Kasumi-1 (cell line): Measurements from ENCODE around the gene FAM98B.
A peak's percentile ranks its signal among the peaks of the same experiment; 100 is the strongest.
"Not testable (repeated sequence)": the region's sequence is repeated elsewhere in the genome, so short reads cannot be mapped to it uniquely, and the experiment has no call there.

ENCODE experiments used
- DNase-seq, 2 experiments: peaks; one replicate each; lab custom pipeline; 2025; lab: John Stamatoyannopoulos, UW

Gene FAM98B

GRCh38 chr15:38453971-38454695 lies at the start of gene FAM98B:
TSS of gene FAM98B (plus strand) at chr15:38454127. CDS start at chr15:38454162, 35 bp downstream.
- peak; percentile 38 to 54 for DNase-seq

GRCh38 chr15:38406436-38406835 lies 47.5 kb upstream of the FAM98B start:
- DNase-seq: no peak

GRCh38 chr15:38408576-38408975 lies 45.4 kb upstream of the FAM98B start:
- DNase-seq: no peak

- no peak for DNase-seq
These were observed 42.0 kb upstream of the FAM98B start for GRCh38 chr15:38411902-38412301.

- DNase-seq: no peak
These were observed 41.5 kb upstream of the FAM98B start for GRCh38 chr15:38412466-38412865.

GRCh38 chr15:38414357-38414756 lies 39.6 kb upstream of the FAM98B start:
- DNase-seq: peak; percentile 17 to 24

GRCh38 chr15:38421069-38421690 lies 32.7 kb upstream of the FAM98B start:
- no peak for DNase-seq

- DNase-seq: no peak
These were observed 29.8 kb upstream of the FAM98B start for GRCh38 chr15:38424101-38424552.

- no peak for DNase-seq
These were observed 28.7 kb upstream of the FAM98B start for GRCh38 chr15:38425269-38425668.

GRCh38 chr15:38427380-38427779 lies 26.5 kb upstream of the FAM98B start:
- DNase-seq: no peak

GRCh38 chr15:38430106-38430760 lies 23.7 kb upstream of the FAM98B start:
- no peak for DNase-seq

- no peak for DNase-seq
These were observed 16.9 kb upstream of the FAM98B start for GRCh38 chr15:38436993-38437392.

- DNase-seq: not testable (repeated sequence)
These were observed 16.3 kb upstream of the FAM98B start for GRCh38 chr15:38437603-38438002.

- no peak for DNase-seq
These were observed 15.6 kb upstream of the FAM98B start for GRCh38 chr15:38438031-38438986.

- peak; percentile 5 to 42 for DNase-seq
These were observed 13.4 kb upstream of the FAM98B start for GRCh38 chr15:38440353-38441129.

- DNase-seq: no peak
These were observed 12.8 kb upstream of the FAM98B start for GRCh38 chr15:38441130-38441519.

- DNase-seq: peak in 1 of 2 experiments; percentile 9
These were observed 766 bp downstream of the FAM98B start for GRCh38 chr15:38454696-38455090.

- peak in 1 of 2 experiments; percentile 8 for DNase-seq
These were observed 1.2 kb downstream of the FAM98B start for GRCh38 chr15:38455092-38455491.

GRCh38 chr15:38458646-38459045 lies 4.7 kb downstream of the FAM98B start:
- no peak for DNase-seq

GRCh38 chr15:38459480-38459879 lies 5.6 kb downstream of the FAM98B start:
- DNase-seq: no peak

GRCh38 chr15:38460543-38460942 lies 6.6 kb downstream of the FAM98B start:
- no peak for DNase-seq
